Pulmonary artery endothelial cell (primary cell): ENCODE measurements around the gene TBCE. TPM values are rescaled to one million over a fixed set of nuclear protein-coding genes. Genes with fewer than 3 reads are reported as not detected.
"Not testable (repeated sequence)": the region's sequence is repeated elsewhere in the genome, so short reads cannot be mapped to it uniquely, and the experiment has no call there.

Experiments used
- DNase-seq: peaks from one replicate; pipeline ENCODE4 v3.0.0-alpha.2; 2011; ENCODE audit warnings: low read depth, low spot score
- total RNA-seq: library from RNA; depleted of rRNA; stranded (reverse); fragments of >200 nt; gene quantifications from 2 replicates; pipeline ENCODE4 v1.2.3, GENCODE V29; 2014

TBCE gene
- total RNA-seq, 1 donor from 2014 or later = 24.5 TPM

- no peak for DNase-seq
Measured at GRCh38 chr1:235351898-235352297, 15.3 kb upstream of the TBCE start.

DNA sequence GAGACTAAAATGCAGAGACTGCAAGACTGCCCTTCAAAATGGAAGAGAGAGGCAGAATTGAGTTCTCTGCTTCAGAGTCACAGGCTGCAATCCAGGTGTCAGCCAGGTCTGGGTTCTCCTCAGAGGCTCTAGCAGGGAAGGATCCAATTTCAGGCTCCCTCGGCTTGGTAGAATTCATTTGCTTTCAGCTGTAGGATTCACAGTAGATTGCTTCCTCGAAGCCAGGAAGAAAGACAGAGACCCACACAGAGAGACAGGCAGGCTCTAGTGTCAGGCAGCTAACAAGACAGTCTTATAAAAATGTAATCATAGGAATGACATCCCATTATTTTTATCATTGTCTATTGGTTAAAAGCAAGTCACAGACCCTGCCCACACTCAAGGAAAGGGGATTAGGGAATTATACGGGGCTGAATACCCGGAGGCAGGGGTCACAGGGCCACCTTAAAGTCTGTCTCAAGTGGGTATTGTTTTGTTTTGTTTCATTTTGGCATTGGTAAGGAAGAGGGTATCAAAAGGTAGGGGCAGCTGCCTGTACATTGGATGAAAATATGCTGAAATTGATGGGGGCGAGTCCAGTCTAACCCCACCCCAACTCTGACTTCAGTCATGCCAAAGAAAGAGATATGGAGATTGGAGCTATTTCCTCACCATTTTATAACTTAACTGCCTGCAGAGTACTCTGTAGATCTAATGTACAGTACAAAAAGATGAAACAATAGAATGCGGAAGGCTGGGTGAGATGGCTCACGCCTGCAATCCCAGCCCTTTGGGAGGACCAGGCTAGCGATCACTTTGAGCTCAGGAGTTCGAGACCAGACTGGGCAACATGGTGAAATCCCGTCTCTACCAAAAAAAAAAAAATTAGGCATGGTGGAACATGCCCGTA, 9.5 kb upstream of the TBCE start:
- no peak for DNase-seq

- no peak for DNase-seq
Measured at GRCh38 chr1:235358899-235359298, 8.3 kb upstream of the TBCE start.

- DNase-seq = not testable (repeated sequence)
Measured at GRCh38 chr1:235364189-235364588, 3.0 kb upstream of the TBCE start.

GRCh38 chr1:235366286-235366685, 941 bp upstream of the TBCE start:
- no peak for DNase-seq

DNA sequence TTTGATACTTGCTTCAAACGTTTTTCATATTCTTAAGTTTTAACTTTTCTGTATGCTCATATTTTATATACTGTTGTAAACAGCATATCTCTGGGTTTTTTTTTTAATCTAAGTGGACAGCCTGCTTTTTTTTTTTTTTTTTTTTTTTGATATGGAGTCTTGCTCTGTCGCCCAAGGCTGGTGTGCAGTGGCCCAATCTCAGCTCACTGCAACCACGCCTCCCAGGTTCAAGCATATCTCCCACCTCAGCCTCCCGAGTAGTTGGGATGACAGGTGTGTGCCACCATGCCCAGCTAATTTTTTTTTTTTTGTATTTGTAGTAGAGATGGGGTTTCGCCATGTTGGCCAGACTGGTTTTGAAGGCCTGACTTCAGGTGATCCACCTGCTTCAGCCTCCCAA, 1.2 kb downstream of the TBCE start:
- no peak for DNase-seq

- DNase-seq = no peak
Measured at GRCh38 chr1:235369802-235370201, 2.6 kb downstream of the TBCE start.

DNA sequence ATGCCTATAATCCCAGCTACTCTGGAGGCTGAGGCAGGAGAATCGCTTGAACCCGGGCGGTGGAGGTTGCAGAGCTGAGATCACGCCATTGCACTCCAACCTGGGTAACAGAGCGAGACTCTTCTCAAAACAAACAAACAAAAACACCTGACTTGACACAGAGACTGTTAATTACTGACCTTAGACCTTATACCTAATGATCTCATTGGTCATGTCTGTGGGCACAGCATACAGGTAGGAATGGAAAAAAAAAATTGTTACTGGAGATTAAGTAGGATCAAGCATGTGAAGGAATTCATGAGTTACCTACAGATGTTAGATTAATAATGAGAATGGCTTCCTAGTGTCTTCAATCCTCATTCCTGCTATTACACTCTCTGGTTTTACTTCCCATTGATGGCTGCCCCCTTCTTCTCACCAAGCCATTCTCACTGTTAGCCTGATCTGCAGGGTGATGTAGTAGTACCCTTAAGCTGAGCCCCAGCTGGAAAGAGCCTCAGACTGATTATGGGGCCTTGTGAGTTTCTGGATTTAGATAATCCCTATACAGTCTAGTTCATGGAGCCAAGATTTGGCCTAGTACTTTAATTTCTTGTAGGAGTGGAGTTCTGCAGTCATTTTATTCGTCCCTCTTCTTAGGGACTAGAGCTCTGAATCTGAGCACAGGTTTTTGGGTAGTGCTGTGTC, 8.8 kb downstream of the TBCE start:
- no peak for DNase-seq

DNA sequence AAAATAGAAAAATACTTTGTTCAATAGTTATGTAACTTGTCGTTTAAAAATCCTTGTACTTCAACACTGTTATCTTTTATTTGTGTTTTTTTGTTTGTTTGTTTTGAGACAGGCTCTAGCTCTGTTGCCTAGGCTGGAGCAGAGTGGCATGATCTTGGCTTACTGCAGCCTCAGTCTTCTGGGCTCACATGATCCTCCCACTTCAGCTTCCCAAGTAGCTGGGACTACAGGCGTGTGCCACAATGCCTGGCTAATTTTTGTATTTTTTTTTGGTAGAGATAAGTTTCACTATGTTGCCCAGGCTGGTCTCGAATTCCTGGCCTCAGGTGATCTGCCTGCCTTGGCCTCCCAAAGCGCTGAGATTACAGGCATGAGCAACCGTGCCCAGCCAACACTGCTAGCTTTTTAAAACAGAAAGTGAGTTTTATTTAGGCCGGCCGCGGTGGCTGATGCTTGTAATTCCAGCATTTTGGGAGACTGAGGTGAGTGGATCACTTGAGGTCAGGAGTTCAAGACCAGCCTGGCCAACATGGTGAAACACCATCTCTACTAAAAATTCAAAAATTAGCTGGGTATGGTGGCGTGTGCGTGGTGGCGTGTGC, 11.0 kb downstream of the TBCE start:
- DNase-seq = not testable (repeated sequence)

DNA sequence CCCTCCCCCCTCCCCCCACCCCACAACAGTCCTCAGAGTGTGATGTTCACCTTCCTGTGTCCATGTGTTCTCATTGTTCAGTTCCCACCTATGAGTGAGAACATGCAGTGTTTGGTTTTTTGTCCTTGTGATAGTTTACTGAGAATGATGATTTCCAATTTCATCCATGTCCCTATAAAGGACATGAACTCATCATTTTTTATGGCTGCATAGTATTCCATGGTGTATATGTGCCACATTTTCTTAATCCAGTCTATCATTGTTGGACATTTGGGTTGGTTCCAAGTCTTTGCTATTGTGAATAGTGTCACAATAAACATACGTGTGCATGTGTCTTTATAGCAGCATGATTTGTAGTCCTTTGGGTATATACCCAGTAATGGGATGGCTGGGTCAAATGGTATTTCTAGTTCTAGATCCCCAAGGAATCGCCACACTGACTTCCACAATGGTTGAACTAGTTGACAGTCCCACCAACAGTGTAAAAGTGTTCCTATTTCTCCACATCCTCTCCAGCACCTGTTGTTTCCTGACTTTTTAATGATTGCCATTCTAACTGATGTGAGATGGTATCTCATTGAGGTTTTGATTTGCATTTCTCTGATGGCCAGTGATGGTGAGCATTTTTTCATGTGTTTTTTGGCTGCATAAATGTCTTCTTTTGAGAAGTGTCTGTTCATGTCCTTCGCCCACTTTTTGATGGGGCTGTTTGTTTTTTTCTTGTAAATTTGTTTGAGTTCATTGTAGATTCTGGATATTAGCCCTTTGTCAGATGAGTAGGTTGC, 14.9 kb downstream of the TBCE start:
- not testable (repeated sequence) for DNase-seq

- not testable (repeated sequence) for DNase-seq
Measured at GRCh38 chr1:235385633-235386032, 18.4 kb downstream of the TBCE start.

DNA sequence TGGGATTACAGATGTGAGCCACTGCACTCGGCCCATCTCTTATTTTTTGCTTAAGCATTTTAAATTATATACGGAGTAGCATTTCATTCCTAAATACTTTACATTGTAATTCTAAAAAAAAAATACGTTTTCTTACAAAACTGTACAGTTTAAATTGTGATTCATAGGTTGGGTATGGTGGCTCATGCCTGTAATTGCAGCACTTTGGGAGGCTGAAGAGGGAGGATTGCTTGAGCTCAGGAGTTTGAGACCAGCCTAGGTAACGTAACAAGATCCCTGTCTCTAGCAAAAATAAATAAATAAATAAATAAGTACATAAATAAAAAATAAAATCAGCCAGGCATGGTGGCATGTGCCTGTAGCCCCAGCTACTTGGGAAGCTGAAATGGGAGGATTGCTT, 24.6 kb downstream of the TBCE start:
- DNase-seq = no peak

DNA sequence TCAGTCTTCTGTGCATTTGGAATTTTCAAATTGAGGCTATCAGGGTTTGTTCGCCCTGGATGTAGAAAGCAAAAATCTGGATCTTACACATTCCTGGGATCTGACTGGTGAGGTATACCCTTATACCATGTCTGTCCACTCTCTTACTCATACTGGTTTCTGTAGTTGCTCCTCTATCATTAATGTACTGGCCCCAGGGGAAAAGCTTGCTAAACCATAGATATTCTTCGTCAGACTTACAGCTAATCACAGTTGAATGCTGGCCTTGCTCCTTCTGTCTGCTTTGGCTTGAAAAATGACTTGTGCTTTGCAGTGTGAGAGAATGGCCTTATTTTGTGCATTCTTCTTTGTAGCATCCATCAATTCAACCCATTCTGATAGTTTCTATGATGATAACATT, 30.5 kb downstream of the TBCE start:
- DNase-seq = no peak

- no peak for DNase-seq
Measured at GRCh38 chr1:235399661-235400060, 32.4 kb downstream of the TBCE start.

GRCh38 chr1:235401251-235401650, 34.0 kb downstream of the TBCE start:
- no peak for DNase-seq

DNA sequence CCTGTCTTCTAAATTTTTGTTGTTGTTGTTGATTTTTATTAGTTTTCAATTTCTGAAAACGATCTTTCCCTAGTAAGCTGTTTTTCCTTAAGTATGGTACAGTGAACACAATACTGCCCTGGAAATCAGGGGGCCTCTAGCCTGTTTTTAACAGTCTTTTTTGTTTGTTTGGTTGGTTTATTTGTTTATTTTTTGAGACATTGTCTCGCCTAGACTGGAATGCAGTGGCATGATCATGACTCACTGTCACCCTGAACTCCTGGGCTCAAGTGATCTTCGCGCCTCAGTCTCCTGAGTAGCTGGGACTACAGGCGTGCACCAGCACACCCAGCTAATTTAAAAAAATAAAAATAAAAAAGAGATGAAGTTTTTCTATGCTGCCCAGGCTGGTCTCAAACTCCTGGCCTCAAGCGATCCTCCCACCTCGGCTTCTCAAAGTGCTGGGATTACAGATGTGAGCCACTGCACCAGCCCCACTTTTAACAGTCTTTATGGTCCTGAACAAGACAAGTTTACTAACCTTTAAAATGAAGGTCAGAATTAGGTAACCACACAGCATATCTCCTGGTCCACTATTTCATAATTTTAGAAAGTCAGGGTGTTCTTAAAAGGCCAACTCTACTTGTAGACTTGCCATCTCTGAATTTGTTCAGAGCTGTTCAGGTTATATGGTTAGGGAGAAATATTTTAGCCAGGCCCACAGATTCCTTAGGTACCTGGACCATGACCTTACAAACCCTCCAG, 35.4 kb downstream of the TBCE start:
- no peak for DNase-seq

DNA sequence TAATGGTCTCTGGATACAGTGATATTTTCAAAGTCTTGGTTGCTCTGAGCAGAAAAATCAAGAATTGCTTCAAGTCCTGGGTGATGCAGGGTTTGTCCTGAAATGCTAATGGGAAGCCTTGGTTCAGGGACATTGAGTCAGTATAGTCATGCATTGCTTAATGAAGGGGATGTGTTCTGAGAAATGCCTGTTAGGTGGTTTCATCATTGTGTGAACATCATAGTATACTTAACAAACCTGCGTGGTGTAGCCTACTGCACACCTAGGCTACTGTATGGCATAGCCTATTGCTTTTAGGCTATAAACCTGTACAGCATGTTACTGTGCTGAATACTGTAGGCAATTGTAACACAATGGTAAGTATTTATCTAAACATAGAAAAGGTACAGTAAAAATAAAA, 36.4 kb downstream of the TBCE start:
- no peak for DNase-seq

DNA sequence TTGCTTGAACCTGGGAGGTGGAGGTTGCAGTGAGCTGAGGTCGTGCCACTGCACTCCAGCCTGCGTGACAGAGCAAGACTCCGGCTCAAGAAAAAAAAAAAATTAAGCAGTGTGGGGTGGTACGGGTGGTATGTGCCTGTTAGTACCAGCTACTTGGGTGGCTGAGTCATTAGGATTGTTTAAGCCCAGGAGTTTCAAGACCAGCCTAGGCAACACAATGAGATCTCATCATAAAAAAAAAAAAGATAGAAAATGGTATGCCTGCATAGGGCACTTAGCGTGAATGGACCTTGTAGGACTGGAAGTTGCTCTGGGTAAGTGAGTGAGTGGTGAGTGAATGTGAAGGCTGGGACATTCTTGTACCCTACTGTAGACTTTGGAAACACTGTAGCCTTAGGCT, 37.0 kb downstream of the TBCE start:
- DNase-seq = no peak

- no peak for DNase-seq
Measured at GRCh38 chr1:235407419-235407818, 40.2 kb downstream of the TBCE start.

DNA sequence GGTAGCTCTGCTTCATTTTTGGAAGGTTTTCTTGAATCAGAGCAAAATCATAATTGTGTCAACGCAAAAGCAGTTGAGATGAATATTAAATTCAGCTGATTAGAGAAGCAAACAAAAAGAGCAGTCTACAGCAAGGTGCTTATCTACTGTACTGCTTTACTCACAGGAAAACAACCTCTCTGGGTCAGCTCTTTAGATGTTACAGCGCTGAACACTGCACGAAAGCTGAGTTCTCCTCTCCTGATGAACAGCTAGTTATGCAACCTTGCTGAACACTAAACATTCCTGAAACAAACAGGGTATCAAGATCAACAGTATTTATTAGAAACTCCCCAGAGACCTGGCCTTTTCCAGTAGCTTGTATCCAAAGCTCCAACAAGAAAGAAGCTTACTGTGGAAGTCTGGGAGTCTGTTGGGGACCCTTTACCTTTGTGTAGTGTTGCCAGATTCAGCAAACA, 41.3 kb downstream of the TBCE start:
- DNase-seq = no peak
